SK-N-SH (cell line): ENCODE measurements around the gene FBXO33. TPM values are rescaled to one million over a fixed set of nuclear protein-coding genes. Genes with fewer than 3 reads are reported as not detected.

Experiments used
- CTCF ChIA-PET: fragments of 300-600, 350-600 bp; formaldehyde crosslinking; extraction: SDS; loops from one replicate; lab custom pipeline; 2021; lab: Yijun Ruan, JAX
- POLR2A ChIA-PET: fragments of 350-600 bp; sonication (Branson Sonifier 250); formaldehyde crosslinking; extraction: SDS; loops from one replicate; lab custom pipeline; 2020; ENCODE audit warnings: antibody characterized with exemption, inconsistent platforms; lab: Yijun Ruan, JAX
- DNase-seq: peaks from one replicate; pipeline ENCODE4 v3.0.0; 2012
- H2AFZ ChIP-seq: fragments of 200-600 bp; sonication (generic); 2 replicates; pipeline ENCODE4 v1.8.1; 2016; ENCODE audit warnings: antibody characterized with exemption, mild to moderate bottlenecking, low read depth
- H3F3A ChIP-seq: fragments of 200-600 bp; sonication (generic); replicated peaks from 2 replicates; pipeline ENCODE3; 2016; ENCODE audit warnings: antibody characterized with exemption, mild to moderate bottlenecking; ENCODE audit not compliant: insufficient read depth
- H3K27ac ChIP-seq, 2 experiments: fragments of 200-500 bp in 1 of 2; fragments of 200-600 bp in 1 of 2; sonication (Bioruptor generic) in 1 of 2; sonication (generic), shearing (Covaris generic) in 1 of 2; 2 replicates each; pipeline versions ENCODE4 v1.5.1 to v1.6.1; 2014 to 2016; ENCODE audit warnings: low read depth in 2 of 2, inconsistent platforms in 1 of 2, low read length in 1 of 2, mild to moderate bottlenecking in 1 of 2, mixed read lengths in 1 of 2
- H3K27me3 ChIP-seq: fragments of 200-600 bp; sonication (generic), shearing (Covaris generic); 2 replicates; pipeline ENCODE4 v1.6.1; 2016; ENCODE audit warnings: mixed run types; ENCODE audit not compliant: insufficient read depth
- H3K36me3 ChIP-seq, 2 experiments: fragments of 200-500 bp in 1 of 2; fragments of 200-600 bp in 1 of 2; sonication (Bioruptor generic) in 1 of 2; sonication (generic) in 1 of 2; replicated peaks in 1 of 2; 2 replicates each; pipeline versions ENCODE3 to v1.5.1; 2014 to 2016; ENCODE audit warnings: low read length in 1 of 2, mild to moderate bottlenecking in 1 of 2; ENCODE audit not compliant: insufficient read depth in 2 of 2, control insufficient read depth in 1 of 2
- H3K4me1 ChIP-seq, 2 experiments: fragments of 200-500 bp in 1 of 2; fragments of 200-600 bp in 1 of 2; sonication (Bioruptor generic) in 1 of 2; sonication (generic), shearing (Covaris generic) in 1 of 2; 2 replicates each; pipeline versions ENCODE4 v1.5.1 to v1.6.1; 2014 to 2016; ENCODE audit warnings: low read depth in 1 of 2, low read length in 1 of 2, mixed run types in 1 of 2; ENCODE audit not compliant: insufficient read depth in 2 of 2, control insufficient read depth in 1 of 2
- H3K4me2 ChIP-seq: fragments of 200-600 bp; sonication (generic), shearing (Covaris generic); 2 replicates; pipeline ENCODE4 v1.6.1; 2017; ENCODE audit warnings: mixed run types
- H3K4me3 ChIP-seq, 2 experiments: fragments of 200-500 bp in 1 of 2; fragments of 200-600 bp in 1 of 2; sonication (Bioruptor generic) in 1 of 2; sonication (generic), shearing (Covaris generic) in 1 of 2; 2 replicates each; pipeline versions ENCODE4 v1.5.1 to v1.8.1; 2014 to 2016; ENCODE audit warnings: low read depth in 2 of 2, inconsistent platforms in 1 of 2, low read length in 1 of 2, mild to moderate bottlenecking in 1 of 2, mixed read lengths in 1 of 2, moderate library complexity in 1 of 2
- H3K79me2 ChIP-seq: fragments of 200-600 bp; sonication (generic); 2 replicates; pipeline ENCODE4 v1.8.1; 2017; ENCODE audit warnings: mild to moderate bottlenecking; ENCODE audit not compliant: insufficient read depth
- H3K9ac ChIP-seq: fragments of 200-600 bp; sonication (generic); 2 replicates; pipeline ENCODE4 v1.6.1; 2017; ENCODE audit warnings: mixed run types
- H3K9me2 ChIP-seq: fragments of 200-600 bp; sonication (generic); 2 replicates; pipeline ENCODE4 v1.6.1; 2017; ENCODE audit warnings: mixed run types
- H3K9me3 ChIP-seq: fragments of 200-600 bp; sonication (generic); 2 replicates; pipeline ENCODE4 v1.6.1; 2017; ENCODE audit warnings: mixed run types, mild to moderate bottlenecking, moderate library complexity
- H4K20me1 ChIP-seq: fragments of 200-600 bp; sonication (generic); 2 replicates; pipeline ENCODE4 v1.6.1; 2017; ENCODE audit warnings: mild to moderate bottlenecking, mixed run types; ENCODE audit not compliant: insufficient read depth
- EP300 ChIP-seq, 2 experiments: IDR thresholded peaks; 2 replicates each; pipeline versions ENCODE4 v1.4.0 to v1.6.1; 2012; ENCODE audit warnings: borderline replicate concordance in 1 of 2, low read depth in 1 of 2, low read length in 1 of 2
- EZH2phosphoT487 ChIP-seq: fragments of 200-600 bp; sonication (generic); IDR thresholded peaks from 2 replicates; pipeline ENCODE4 v1.6.1; 2017; ENCODE audit warnings: low read depth, mixed run types, mild to moderate bottlenecking, antibody characterized with exemption, moderate library complexity, borderline replicate concordance
- GABPA ChIP-seq: IDR thresholded peaks from 2 replicates; pipeline ENCODE4 v1.4.0; 2012; ENCODE audit warnings: low read depth, mild to moderate bottlenecking
- IRF3 ChIP-seq: fragments of 150-350 bp; IDR thresholded peaks from 2 replicates; pipeline ENCODE4 v1.6.1; 2016; ENCODE audit warnings: mild to moderate bottlenecking, low read depth, low read length
- MEF2A ChIP-seq: IDR thresholded peaks from 2 replicates; pipeline ENCODE4 v1.4.0; 2012; ENCODE audit warnings: low read depth, borderline replicate concordance
- NFIC ChIP-seq: IDR thresholded peaks from 2 replicates; pipeline ENCODE4 v1.4.0; 2012; ENCODE audit warnings: borderline replicate concordance
- NRF1 ChIP-seq: IDR thresholded peaks from 2 replicates; pipeline ENCODE4 v1.6.1; 2012; ENCODE audit warnings: low read depth, mild to moderate bottlenecking, low read length
- PBX3 ChIP-seq: IDR thresholded peaks from 2 replicates; pipeline ENCODE4; 2012
- POLR2AphosphoS5 ChIP-seq: IDR thresholded peaks from 2 replicates; pipeline ENCODE4 v1.6.1; 2012; ENCODE audit warnings: low read depth, low read length
- REST ChIP-seq: IDR thresholded peaks from 2 replicates; pipeline ENCODE4 v1.6.1; 2012; ENCODE audit warnings: mild to moderate bottlenecking, low read depth, low read length, moderate library complexity
- RXRA ChIP-seq: IDR thresholded peaks from 2 replicates; pipeline ENCODE4 v1.4.0; 2012; ENCODE audit warnings: low read depth, mild to moderate bottlenecking, borderline replicate concordance
- SMC3 ChIP-seq: IDR thresholded peaks from 2 replicates; pipeline ENCODE4 v1.6.1; 2012; ENCODE audit warnings: low read depth, low read length, improper control_type of control experiment
- TCF12 ChIP-seq: IDR thresholded peaks from 2 replicates; pipeline ENCODE4 v1.4.0; 2012
- WGBS: methylation state at CpG from one replicate; pipeline ENCODE4 v1.1.6; 2017; ENCODE audit warnings: low lambda C conversion rate; 5-methylcytosine and 5-hydroxymethylcytosine counted together
- polyA plus RNA-seq, 3 experiments: library from polyadenylated mRNA; depleted of rRNA; stranded (reverse); fragments of >200 nt; gene quantifications; 2 replicates each; pipeline ENCODE4 v1.2.3, GENCODE V29; 2012

The FBXO33 gene
- polyA plus RNA-seq, 1 of the 3 experiments (the other 2 are of a cell fraction) = 4.2 TPM

GRCh38 chr14:39425947-39426346 lies 6.3 kb downstream of the FBXO33 start:
- no peak for DNase-seq
- Histone ChIP-seq H3K9me2 (no peaks in the 10 kb centered on the region), H3K27me3 (no peaks in the 10 kb centered on the region), H3K79me2 (peaks cover 63% of the 10 kb centered on the region), H3K4me3 (no peak overlapping the region), H3F3A (peaks cover 3% of the 10 kb centered on the region), H3K9me3 (no peaks in the 10 kb centered on the region), H4K20me1 (no peaks in the 10 kb centered on the region; the same call in 1 of the 2 replicates), H3K9ac (no peak overlapping the region), H3K4me1 (peaks cover 0 to 7% of the 10 kb centered on the region in 2 experiments; a peak in 2 of 4 replicates), H3K27ac (no peak overlapping the region), H2AFZ (no peak overlapping the region), H3K36me3 (no peaks in the 10 kb centered on the region), H3K4me2 (no peak overlapping the region)
- TF ChIP-seq TCF12 (no peak), REST (no peak), IRF3 (no peak), EZH2phosphoT487 (no peak), POLR2AphosphoS5 (no peak), GABPA (no peak), SMC3 (no peak), PBX3 (no peak), NRF1 (no peak), MEF2A (no peak), EP300 (IDR thresholded peaks at IDR 0.05; ENCODE audit: borderline replicate concordance in 1 of 2, low read depth in 1 of 2, low read length in 1 of 2) (no peak), NFIC (no peak), RXRA (no peak)
- POLR2A ChIA-PET = no interaction called here
- CTCF ChIA-PET = interaction anchor here (0.9 to 1.2 kb wide), 3 partner anchors 319 to 322 kb away, joined by 3 read pairs; no protein-coding TSS in a partner anchor
- WGBS = 88% methylated on average over 3 of the region's 3 CpGs
